ENCODE measurements around the gene ZFAND6.

GRCh38 chr15:80183306-80183705 is 123.8 kb downstream of the ZFAND6 start:
- TF ChIP-seq POLR2A (IDR thresholded peaks at IDR 0.05) = no peak
- TF ChIP-seq, protein P1, sequence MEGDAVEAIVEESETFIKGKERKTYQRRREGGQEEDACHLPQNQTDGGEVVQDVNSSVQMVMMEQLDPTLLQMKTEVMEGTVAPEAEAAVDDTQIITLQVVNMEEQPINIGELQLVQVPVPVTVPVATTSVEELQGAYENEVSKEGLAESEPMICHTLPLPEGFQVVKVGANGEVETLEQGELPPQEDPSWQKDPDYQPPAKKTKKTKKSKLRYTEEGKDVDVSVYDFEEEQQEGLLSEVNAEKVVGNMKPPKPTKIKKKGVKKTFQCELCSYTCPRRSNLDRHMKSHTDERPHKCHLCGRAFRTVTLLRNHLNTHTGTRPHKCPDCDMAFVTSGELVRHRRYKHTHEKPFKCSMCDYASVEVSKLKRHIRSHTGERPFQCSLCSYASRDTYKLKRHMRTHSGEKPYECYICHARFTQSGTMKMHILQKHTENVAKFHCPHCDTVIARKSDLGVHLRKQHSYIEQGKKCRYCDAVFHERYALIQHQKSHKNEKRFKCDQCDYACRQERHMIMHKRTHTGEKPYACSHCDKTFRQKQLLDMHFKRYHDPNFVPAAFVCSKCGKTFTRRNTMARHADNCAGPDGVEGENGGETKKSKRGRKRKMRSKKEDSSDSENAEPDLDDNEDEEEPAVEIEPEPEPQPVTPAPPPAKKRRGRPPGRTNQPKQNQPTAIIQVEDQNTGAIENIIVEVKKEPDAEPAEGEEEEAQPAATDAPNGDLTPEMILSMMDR (IDR thresholded peaks at IDR 0.05) = no peak
